OCI-LY1 (cell line): Measurements from ENCODE around the gene FAM53A.

ENCODE experiments used
- H2AFZ ChIP-seq: fragments of 200-600 bp; sonication (generic), shearing (Covaris generic); 2 replicates; pipeline ENCODE4 v1.6.0; 2014; ENCODE audit warnings: antibody characterized with exemption, mild to moderate bottlenecking, low read length
- H3F3A ChIP-seq: fragments of 200-600 bp; sonication (generic), shearing (Covaris generic); 2 replicates; pipeline ENCODE4 v1.6.0; 2014; ENCODE audit warnings: mild to moderate bottlenecking, antibody characterized with exemption, low read length, moderate library complexity; ENCODE audit not compliant: insufficient read depth
- H3K27ac ChIP-seq: fragments of 200-600 bp; sonication (generic); 2 replicates; pipeline ENCODE4 v1.5.1; 2014; ENCODE audit warnings: low read length, mixed run types, mild to moderate bottlenecking, low read depth; ENCODE audit not compliant: poor library complexity, severe bottlenecking
- H3K27me3 ChIP-seq: fragments of 200-600 bp; sonication (generic); 2 replicates; pipeline ENCODE4 v1.6.0; 2014; ENCODE audit warnings: antibody characterized with exemption, mild to moderate bottlenecking, low read length, moderate library complexity; ENCODE audit not compliant: insufficient read depth
- H3K36me3 ChIP-seq: fragments of 200-600 bp; sonication (generic); 2 replicates; pipeline ENCODE4 v1.6.1; 2014; ENCODE audit warnings: mild to moderate bottlenecking, antibody characterized with exemption, low read length, moderate library complexity, mixed read lengths; ENCODE audit not compliant: insufficient read depth
- H3K4me1 ChIP-seq: fragments of 200-600 bp; sonication (generic); 2 replicates; pipeline ENCODE4 v1.5.1; 2014; ENCODE audit warnings: mild to moderate bottlenecking, low read length, moderate library complexity; ENCODE audit not compliant: insufficient read depth, severe bottlenecking
- H3K4me2 ChIP-seq: fragments of 200-600 bp; sonication (generic), shearing (Covaris generic); 2 replicates; pipeline ENCODE4 v1.6.1; 2014; ENCODE audit warnings: low read length
- H3K4me3 ChIP-seq: fragments of 200-600 bp; sonication (generic); 2 replicates; pipeline ENCODE4 v1.5.1; 2014; ENCODE audit warnings: low read length, low read depth, mild to moderate bottlenecking, mixed read lengths; ENCODE audit not compliant: poor library complexity, severe bottlenecking
- H3K79me2 ChIP-seq: fragments of 200-600 bp; shearing (Covaris generic); 2 replicates; pipeline ENCODE4 v1.6.1; 2016; ENCODE audit warnings: mixed run types, low read length, mixed read lengths; ENCODE audit not compliant: insufficient read depth
- H3K9ac ChIP-seq: fragments of 200-600 bp; sonication (generic), shearing (Covaris generic); 2 replicates; pipeline ENCODE4 v1.6.1; 2014; ENCODE audit warnings: mild to moderate bottlenecking, low read length, mixed read lengths
- H3K9me2 ChIP-seq: fragments of 200-600 bp; sonication (generic), shearing (Covaris generic); 2 replicates; pipeline ENCODE4 v1.6.1; 2014; ENCODE audit warnings: low read depth, mild to moderate bottlenecking, low read length, mixed read lengths
- H3K9me3 ChIP-seq: fragments of 200-600 bp; shearing (Covaris generic); 2 replicates; pipeline ENCODE4 v1.6.1; 2014; ENCODE audit warnings: low read length, mixed read lengths
- H4K20me1 ChIP-seq: fragments of 200-600 bp; sonication (generic), shearing (Covaris generic); 2 replicates; pipeline ENCODE4 v1.6.0; 2016; ENCODE audit warnings: mild to moderate bottlenecking, low read length; ENCODE audit not compliant: insufficient read depth
- CTCF ChIP-seq: fragments of 200-600 bp; sonication (generic), shearing (Covaris generic); IDR thresholded peaks from 2 replicates; pipeline ENCODE4 v1.5.1; 2017; ENCODE audit warnings: mild to moderate bottlenecking, antibody characterized with exemption, low read length, moderate library complexity, mixed read lengths
- EZH2 ChIP-seq: fragments of 200-600 bp; sonication (generic), shearing (Covaris generic); IDR thresholded peaks from 2 replicates; pipeline ENCODE4 v1.8.0; 2017; ENCODE audit warnings: borderline replicate concordance, mixed run types, mild to moderate bottlenecking, antibody characterized with exemption, low read length, moderate library complexity, mixed read lengths

Gene FAM53A

GRCh38 chr4:1600211-1600780 lies 83.8 kb downstream of the FAM53A start:
- H3K4me1 ChIP-seq, result no peaks in the 10 kb centered on the region
- H3F3A ChIP-seq, result no peaks in the 10 kb centered on the region
- no peak overlapping the region for H2AFZ ChIP-seq
- TF ChIP-seq CTCF (no peak), EZH2 (no peak)
- no peaks in the 10 kb centered on the region for H3K9me2 ChIP-seq
- no peak overlapping the region for H3K27ac ChIP-seq
- H3K4me2 ChIP-seq, result no peak overlapping the region
- H3K4me3 ChIP-seq, result no peak overlapping the region
- no peaks in the 10 kb centered on the region for H3K9me3 ChIP-seq
- H3K27me3 ChIP-seq, result no peaks in the 10 kb centered on the region
- H4K20me1 ChIP-seq, result no peaks in the 10 kb centered on the region
- H3K79me2 ChIP-seq, result no peaks in the 10 kb centered on the region
- H3K36me3 ChIP-seq, result no peaks in the 10 kb centered on the region
- no peak overlapping the region for H3K9ac ChIP-seq

GRCh38 chr4:1599491-1600210 lies 84.5 kb downstream of the FAM53A start:
- no peak overlapping the region for H3K4me2 ChIP-seq
- H3K27ac ChIP-seq, result no peak overlapping the region
- H3F3A ChIP-seq, result no peaks in the 10 kb centered on the region
- H3K36me3 ChIP-seq, result no peaks in the 10 kb centered on the region
- no peak overlapping the region for H3K9ac ChIP-seq
- H3K4me1 ChIP-seq, result no peaks in the 10 kb centered on the region
- H3K79me2 ChIP-seq, result no peaks in the 10 kb centered on the region
- no peaks in the 10 kb centered on the region for H3K9me3 ChIP-seq
- no peak overlapping the region for H2AFZ ChIP-seq
- TF ChIP-seq EZH2 (no peak), CTCF (no peak)
- no peaks in the 10 kb centered on the region for H3K27me3 ChIP-seq
- no peaks in the 10 kb centered on the region for H4K20me1 ChIP-seq
- no peaks in the 10 kb centered on the region for H3K9me2 ChIP-seq
- no peak overlapping the region for H3K4me3 ChIP-seq

- Histone ChIP-seq H3K4me1 (no peaks in the 10 kb centered on the region), H3K4me3 (no peak overlapping the region), H3K79me2 (no peaks in the 10 kb centered on the region), H3K9ac (no peak overlapping the region), H2AFZ (no peak overlapping the region), H3K36me3 (no peaks in the 10 kb centered on the region), H3F3A (no peaks in the 10 kb centered on the region), H3K9me3 (no peaks in the 10 kb centered on the region), H3K27me3 (no peaks in the 10 kb centered on the region), H4K20me1 (no peaks in the 10 kb centered on the region), H3K4me2 (no peak overlapping the region), H3K27ac (no peak overlapping the region), H3K9me2 (no peaks in the 10 kb centered on the region)
- TF ChIP-seq EZH2 (no peak), CTCF (no peak)
These were observed 85.1 kb downstream of the FAM53A start for GRCh38 chr4:1599026-1599481.
